Muscle layer of duodenum (tissue), 2 donors: ENCODE measurements around the gene ARL14EPL.

Experiments used
- H3K27ac ChIP-seq: one replicate; pipeline ENCODE4 v1.7.0; 2013; ENCODE audit warnings: mild to moderate bottlenecking, low read length
- H3K27me3 ChIP-seq: one replicate; pipeline ENCODE4 v1.7.0; 2013; ENCODE audit warnings: low read depth, mild to moderate bottlenecking, control low read depth, low read length
- H3K36me3 ChIP-seq, 2 donors: one replicate each; pipeline ENCODE4 v1.7.0; 2013; ENCODE audit warnings: low read length in 2 of 2, control low read depth in 1 of 2, mild to moderate bottlenecking in 1 of 2; ENCODE audit not compliant: insufficient read depth in 2 of 2, control insufficient read depth in 1 of 2
- H3K4me1 ChIP-seq, 2 donors: one replicate each; pipeline ENCODE4 v1.7.0; 2013; ENCODE audit warnings: low read length in 2 of 2, mild to moderate bottlenecking in 2 of 2, control low read depth in 1 of 2, moderate library complexity in 1 of 2; ENCODE audit not compliant: insufficient read depth in 2 of 2, control insufficient read depth in 1 of 2
- H3K4me3 ChIP-seq, 2 donors: one replicate each; pipeline ENCODE4 v1.7.0; 2013; ENCODE audit warnings: low read length in 2 of 2, low read depth in 1 of 2, mild to moderate bottlenecking in 1 of 2
- H3K9me3 ChIP-seq, 2 donors: one replicate each; pipeline ENCODE4 v1.7.0; 2013; ENCODE audit warnings: low read length in 2 of 2, control low read depth in 1 of 2, mild to moderate bottlenecking in 1 of 2; ENCODE audit not compliant: control insufficient read depth in 1 of 2
- donor health status: healthy.

Gene ARL14EPL

DNA sequence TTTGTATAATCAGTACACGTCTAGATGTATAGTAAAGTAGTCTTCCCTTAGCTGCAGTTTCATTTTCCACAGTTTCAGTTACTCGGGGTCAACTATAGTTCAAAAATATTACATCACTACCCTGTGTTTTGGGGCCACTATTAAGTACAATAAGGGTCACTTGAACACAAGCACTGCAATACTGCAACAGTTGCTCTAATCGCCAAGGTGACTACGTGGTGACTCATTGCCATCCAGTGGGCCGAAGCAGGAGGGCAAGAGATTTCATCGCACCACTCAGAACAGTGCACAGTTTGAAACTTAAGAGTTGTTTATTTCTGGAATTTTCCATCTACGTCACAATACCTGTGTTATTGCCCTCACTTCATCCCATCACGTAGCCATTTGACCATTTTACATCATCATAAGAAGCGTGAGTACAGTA is at the start of gene ARL14EPL:
Gene ARL14EPL (plus strand): TSS at position 379 of the 424 bp plus-strand sequence. CDS start 18,994 bp downstream, outside the sequence.
- no peaks in the 10 kb centered on the region for H3K36me3 ChIP-seq
- no peak within 1 kb of the TSS for H3K27ac ChIP-seq
- no peaks in the 10 kb centered on the region for H3K27me3 ChIP-seq
- H3K4me3 ChIP-seq, result no peak within 1 kb of the TSS
- H3K9me3 ChIP-seq, result no peaks in the 10 kb centered on the region
- no peaks in the 10 kb centered on the region for H3K4me1 ChIP-seq

DNA sequence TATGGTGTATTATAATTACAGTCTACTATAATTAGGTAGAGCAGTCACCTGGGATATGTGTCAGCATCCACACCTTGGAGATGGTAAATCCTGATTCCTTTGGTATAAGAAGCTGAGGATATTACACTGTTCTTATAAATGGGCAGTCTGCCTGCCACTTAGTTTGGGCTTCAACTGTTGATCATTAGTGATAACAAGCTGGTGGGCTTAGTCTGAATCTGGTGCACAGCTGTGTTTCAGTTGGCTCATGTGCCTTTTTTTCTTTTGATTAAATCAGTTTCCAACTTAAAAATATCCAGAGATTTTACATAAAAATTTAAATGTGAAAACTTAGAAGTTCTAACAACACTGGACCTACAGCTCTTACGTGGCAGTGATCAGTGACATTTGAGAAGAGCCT is 48.8 kb upstream of the ARL14EPL start:
- H3K27ac ChIP-seq, result no peak overlapping the region
- H3K36me3 ChIP-seq, result no peaks in the 10 kb centered on the region
- no peaks in the 10 kb centered on the region for H3K27me3 ChIP-seq
- H3K9me3 ChIP-seq, result no peaks in the 10 kb centered on the region
- no peak overlapping the region for H3K4me3 ChIP-seq
- no peaks in the 10 kb centered on the region for H3K4me1 ChIP-seq

DNA sequence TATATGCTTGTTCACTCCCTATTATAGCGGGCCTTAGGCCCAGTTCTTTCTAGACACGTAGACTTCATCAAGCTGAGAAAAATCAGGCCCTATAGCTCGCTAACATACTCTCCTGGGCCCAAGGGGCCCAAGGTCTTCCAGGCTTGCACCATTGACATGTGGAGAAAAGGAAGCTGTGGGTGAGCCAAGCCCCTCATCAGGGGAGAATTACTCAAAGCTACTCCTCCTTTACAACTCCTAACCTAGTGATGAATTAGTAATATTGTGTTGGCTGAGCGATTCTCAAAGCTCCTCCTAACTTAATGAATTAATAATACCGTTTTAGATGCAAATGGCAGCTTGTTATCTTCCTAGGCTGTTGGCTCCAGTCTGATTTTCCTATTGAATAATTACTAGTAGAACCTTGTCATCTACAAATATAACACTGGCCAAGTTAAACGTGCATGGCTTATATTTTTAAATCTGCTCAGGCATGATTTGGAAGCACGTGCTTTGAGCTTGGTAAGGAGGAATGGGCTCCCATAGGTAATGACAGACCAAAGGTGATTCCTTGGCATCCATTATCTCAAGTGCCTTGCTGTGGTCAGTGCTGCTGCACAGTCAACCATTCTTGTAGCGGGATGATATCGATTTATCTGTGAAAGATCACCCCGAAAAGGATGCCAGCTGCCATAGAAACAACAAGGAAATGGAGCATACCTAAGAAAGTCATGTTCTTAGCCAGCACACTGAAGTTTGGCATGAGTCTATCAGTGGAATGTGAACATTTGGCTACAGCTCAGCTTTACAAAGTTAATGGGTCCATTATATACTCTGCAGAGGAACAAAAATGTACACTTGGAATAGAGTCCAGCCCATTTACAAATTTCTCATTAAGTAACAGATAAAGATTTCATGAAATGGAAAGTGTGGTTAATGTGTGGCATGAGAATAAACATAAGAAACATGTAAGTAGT is 46.2 kb upstream of the ARL14EPL start:
- no peaks in the 10 kb centered on the region for H3K27me3 ChIP-seq
- no peak overlapping the region for H3K4me3 ChIP-seq
- no peaks in the 10 kb centered on the region for H3K9me3 ChIP-seq
- H3K27ac ChIP-seq, result no peak overlapping the region
- H3K36me3 ChIP-seq, result no peaks in the 10 kb centered on the region
- no peaks in the 10 kb centered on the region for H3K4me1 ChIP-seq

DNA sequence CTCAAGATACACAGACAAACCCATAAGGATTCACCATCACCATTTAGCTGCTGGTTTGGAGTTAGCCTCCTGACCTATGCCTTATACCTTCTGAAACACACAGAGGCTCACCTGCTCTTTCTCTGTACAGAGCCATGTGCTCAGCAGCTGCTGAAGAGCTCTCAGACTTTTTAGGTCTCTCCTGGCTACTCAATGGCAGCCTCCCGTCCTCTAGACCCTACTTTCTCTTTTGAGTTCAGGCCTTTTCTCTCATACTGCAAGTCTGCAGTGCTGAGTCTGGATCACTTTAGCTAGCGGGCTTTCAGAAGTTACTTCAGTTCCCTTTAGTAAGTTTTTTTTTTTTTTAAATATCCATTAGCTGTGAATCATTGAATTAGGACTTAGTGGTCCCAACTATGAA is 44.3 kb upstream of the ARL14EPL start:
- H3K27me3 ChIP-seq, result no peaks in the 10 kb centered on the region
- no peaks in the 10 kb centered on the region for H3K36me3 ChIP-seq

DNA sequence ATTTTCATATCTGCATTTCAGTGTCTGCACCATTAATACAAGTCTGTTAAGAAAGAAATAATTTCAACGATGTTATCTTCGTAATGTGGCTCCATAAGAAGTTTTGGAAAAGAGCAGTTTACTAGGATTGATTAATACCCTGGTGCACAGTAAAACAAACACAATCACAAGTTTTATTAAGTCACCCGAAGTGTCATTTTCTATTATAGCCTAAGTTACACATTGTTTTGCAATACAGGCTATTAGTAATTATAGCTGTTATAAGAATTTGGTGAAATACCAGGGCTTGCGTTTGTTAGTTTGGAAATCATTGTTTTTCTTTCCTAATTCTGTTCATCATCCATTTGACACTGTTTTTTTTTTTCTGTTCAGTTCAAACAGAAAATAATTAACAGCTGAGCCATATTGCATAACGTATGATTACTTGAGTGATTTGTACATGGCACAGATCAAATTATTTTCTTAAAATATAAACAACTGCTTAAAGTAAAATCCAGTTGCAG is 39.4 kb upstream of the ARL14EPL start:
- Histone ChIP-seq H3K4me3 (no peak overlapping the region), H3K27ac (no peak overlapping the region), H3K36me3 (no peaks in the 10 kb centered on the region)

More for the DNA sequence above, 44.3 kb upstream of the ARL14EPL start:
- H3K27ac ChIP-seq, result no peak overlapping the region
- no peaks in the 10 kb centered on the region for H3K9me3 ChIP-seq
- no peaks in the 10 kb centered on the region for H3K4me1 ChIP-seq
- H3K4me3 ChIP-seq, result no peak overlapping the region

DNA sequence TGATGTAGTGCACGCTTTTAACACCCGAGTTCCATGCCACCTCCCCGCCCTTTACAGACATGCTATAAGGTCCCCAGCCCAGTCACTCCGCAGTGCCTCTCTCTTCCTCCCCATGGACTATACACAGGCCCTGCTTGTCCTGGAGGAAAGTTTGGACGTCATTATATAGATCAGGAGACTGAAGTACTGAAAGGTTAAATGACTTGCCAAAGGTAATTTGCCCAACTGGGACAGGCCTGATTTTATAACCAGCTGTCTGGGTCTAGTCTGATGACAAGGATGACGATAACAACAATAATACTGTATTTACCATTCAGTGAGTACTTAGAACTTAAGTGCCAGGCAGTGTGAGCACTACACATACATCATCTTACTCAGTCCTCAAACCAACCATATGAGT is 36.9 kb upstream of the ARL14EPL start:
- Histone ChIP-seq H3K4me3 (no peak overlapping the region), H3K27ac (no peak overlapping the region), H3K4me1 (no peaks in the 10 kb centered on the region), H3K36me3 (no peaks in the 10 kb centered on the region), H3K9me3 (no peaks in the 10 kb centered on the region), H3K27me3 (no peaks in the 10 kb centered on the region)

More for the DNA sequence above, 39.4 kb upstream of the ARL14EPL start:
- Histone ChIP-seq H3K27me3 (no peaks in the 10 kb centered on the region), H3K9me3 (no peaks in the 10 kb centered on the region), H3K4me1 (no peaks in the 10 kb centered on the region)

DNA sequence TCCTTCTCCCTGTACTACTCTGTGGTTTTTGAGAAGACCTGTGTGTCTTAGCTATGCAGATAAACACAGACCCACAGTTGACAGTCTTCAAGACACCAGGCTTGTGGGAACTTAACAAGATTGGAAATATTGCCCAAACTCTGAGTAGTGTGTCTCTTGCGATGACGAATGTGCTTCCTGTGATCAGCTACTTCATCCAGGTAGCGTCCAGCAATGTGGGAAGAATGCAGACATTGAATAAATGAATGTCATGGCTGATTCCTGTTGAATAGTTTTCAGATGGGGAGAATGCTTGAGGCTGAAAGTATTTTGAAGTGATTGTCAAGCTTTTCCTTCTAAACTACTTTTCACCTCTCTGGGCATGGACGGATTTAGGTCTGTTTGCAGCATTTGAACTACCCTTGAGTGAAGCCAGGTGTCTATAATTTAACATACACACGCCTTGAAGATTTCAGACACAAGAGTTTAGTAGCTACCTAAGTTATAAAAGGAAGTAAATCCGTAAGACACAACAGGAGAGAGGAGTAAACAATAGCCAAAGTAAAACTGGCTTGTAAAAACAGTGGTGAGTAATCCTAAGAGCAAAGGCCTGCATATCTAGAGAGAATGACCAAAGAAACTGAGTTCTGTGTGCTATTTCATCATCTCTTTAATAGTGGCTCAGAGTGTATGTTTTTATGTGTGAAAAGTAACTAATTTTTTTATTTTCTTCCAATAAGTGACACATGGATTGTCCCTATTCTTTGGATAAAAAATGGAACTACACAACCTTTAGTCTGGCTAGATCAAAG is 30.0 kb upstream of the ARL14EPL start:
- Histone ChIP-seq H3K36me3 (no peaks in the 10 kb centered on the region), H3K27me3 (no peaks in the 10 kb centered on the region), H3K27ac (no peak overlapping the region)

DNA sequence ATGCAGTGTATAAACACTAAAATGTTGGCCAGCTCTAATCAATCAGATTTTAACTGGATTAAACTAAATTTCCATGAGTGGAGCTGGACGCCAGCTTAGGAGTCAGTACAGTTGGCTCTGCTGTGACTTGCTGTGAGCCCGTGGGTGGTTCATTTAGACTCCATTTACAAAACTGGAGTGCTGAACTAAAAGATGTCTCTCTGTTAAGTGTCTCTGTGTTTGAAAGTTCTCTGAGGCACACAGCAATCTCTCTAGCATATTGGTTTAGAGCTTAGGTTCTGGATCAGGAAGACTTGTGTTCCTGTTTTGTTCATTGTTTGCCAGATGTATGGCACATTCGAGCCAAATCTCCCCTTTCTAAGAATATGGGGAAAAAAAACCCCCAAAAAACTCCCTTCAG is 28.0 kb upstream of the ARL14EPL start:
- H3K27me3 ChIP-seq, result no peaks in the 10 kb centered on the region
- H3K27ac ChIP-seq, result no peak overlapping the region
- no peak overlapping the region for H3K4me3 ChIP-seq
- no peaks in the 10 kb centered on the region for H3K36me3 ChIP-seq
- no peaks in the 10 kb centered on the region for H3K4me1 ChIP-seq
- H3K9me3 ChIP-seq, result peaks cover 0 to 2% of the 10 kb centered on the region in 2 donors

More for the DNA sequence above, 30.0 kb upstream of the ARL14EPL start:
- no peaks in the 10 kb centered on the region for H3K4me1 ChIP-seq
- no peaks in the 10 kb centered on the region for H3K9me3 ChIP-seq
- H3K4me3 ChIP-seq, result no peak overlapping the region

DNA sequence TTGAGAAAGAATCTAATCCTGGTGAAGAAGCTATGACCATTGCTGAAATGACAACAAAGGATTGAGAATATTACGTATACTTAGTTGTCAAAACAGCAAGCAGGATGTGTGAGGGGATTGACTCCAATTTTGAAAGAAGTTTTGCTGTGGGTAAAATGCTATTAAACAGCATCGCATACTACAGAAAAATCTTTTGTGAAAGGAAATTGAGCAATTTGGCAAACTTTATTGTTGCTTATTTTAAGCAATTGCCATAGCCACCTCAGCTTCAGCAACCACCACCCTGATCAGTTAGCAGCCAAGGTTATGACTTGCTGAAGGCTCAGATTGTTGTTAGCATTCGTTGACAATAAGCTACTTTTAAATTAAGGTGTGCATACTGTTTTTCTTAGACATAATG is 22.5 kb upstream of the ARL14EPL start:
- no peaks in the 10 kb centered on the region for H3K27me3 ChIP-seq
- no peak overlapping the region for H3K27ac ChIP-seq
- no peaks in the 10 kb centered on the region for H3K36me3 ChIP-seq
- no peaks in the 10 kb centered on the region for H3K4me1 ChIP-seq
- no peak overlapping the region for H3K4me3 ChIP-seq
- peaks cover 0 to 2% of the 10 kb centered on the region in 2 donors for H3K9me3 ChIP-seq

DNA sequence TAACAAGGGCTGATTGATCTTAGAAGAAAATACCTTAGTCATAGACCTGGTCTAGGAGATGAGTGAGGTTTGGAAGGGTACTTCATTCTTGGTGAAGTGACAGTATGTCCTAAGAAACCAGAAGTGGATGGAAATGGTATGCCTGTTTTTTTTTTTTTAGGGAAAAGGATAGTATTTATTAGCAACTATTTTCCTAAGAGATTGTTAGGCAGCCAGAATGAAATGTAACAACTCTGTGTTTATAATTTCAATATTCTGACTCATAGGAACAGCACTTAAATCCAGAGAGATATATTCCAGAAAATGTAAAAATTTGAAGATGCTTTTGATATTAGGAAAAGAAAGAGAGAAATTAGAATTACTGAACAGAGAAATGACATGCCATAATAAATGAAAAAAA is 21.2 kb upstream of the ARL14EPL start:
- H3K36me3 ChIP-seq, result no peaks in the 10 kb centered on the region
- no peak overlapping the region for H3K4me3 ChIP-seq
- H3K9me3 ChIP-seq, result peaks cover 0 to 2% of the 10 kb centered on the region in 2 donors
- H3K4me1 ChIP-seq, result no peaks in the 10 kb centered on the region
- H3K27me3 ChIP-seq, result no peaks in the 10 kb centered on the region
- H3K27ac ChIP-seq, result no peak overlapping the region

DNA sequence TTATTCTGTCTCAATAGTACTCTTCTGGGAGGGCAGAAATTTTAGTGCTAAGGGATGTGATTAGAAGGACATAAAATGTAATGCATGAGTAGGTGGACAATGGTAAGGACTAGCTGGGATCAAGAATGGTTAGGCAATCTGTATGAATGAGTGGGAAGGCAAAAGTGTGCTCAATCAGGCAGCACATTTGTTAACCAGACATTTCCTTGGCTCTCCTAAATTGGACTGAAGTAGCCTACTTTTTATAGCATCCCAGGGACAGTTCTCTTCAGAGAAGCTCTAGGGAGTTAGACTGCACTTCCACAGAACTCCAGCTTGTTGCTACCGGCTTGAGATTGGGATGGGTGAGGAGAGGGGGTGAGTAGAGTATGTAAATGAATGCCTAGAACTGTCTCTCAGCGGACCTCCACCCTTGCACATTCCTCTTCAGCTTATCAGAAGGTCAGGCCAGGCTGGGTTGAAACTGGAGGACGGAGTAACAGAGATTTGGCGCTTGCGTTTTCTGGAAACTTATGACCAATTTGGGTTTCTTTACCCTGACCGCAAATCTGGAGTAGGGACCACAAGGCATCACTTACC is 19.0 kb upstream of the ARL14EPL start:
- Histone ChIP-seq H3K9me3 (peaks cover 0 to 2% of the 10 kb centered on the region in 2 donors), H3K4me1 (no peaks in the 10 kb centered on the region), H3K4me3 (no peak overlapping the region), H3K27me3 (no peaks in the 10 kb centered on the region), H3K27ac (no peak overlapping the region), H3K36me3 (no peaks in the 10 kb centered on the region)
